Activated CD4-positive, alpha-beta T cell treated with anti-CD3 and anti-CD28 coated beads, Interleukin-2, amount 10 ng/mL, durations not matched to agents 24 days and 14 days (primary cell): ENCODE results near the gene EXOSC10. TPM values are rescaled to one million over a fixed set of nuclear protein-coding genes. Genes with fewer than 3 reads are reported as not detected.
A peak's percentile ranks its signal among the peaks of the same experiment; 100 is the strongest.
"Not testable (repeated sequence)": the region's sequence is repeated elsewhere in the genome, so short reads cannot be mapped to it uniquely, and the experiment has no call there.

ENCODE experiments used
- DNase-seq: peaks from one replicate; pipeline ENCODE4 v3.0.0; 2022
- H3K27ac Mint-ChIP-seq: one replicate; pipeline ENCODE4 v1.8.0; 2022; ENCODE audit warnings: mild to moderate bottlenecking, mixed read lengths
- H3K27me3 Mint-ChIP-seq: one replicate; pipeline ENCODE4 v1.8.0; 2022; ENCODE audit warnings: mixed read lengths
- H3K36me3 Mint-ChIP-seq: one replicate; pipeline ENCODE4 v1.8.0; 2022; ENCODE audit warnings: low read depth, mild to moderate bottlenecking, mixed read lengths
- H3K4me1 Mint-ChIP-seq: one replicate; pipeline ENCODE4 v1.8.0; 2021; ENCODE audit warnings: mixed read lengths
- H3K4me3 Mint-ChIP-seq: one replicate; pipeline ENCODE4 v1.8.0; 2022; ENCODE audit warnings: mild to moderate bottlenecking, moderate library complexity, mixed read lengths
- H3K9me3 Mint-ChIP-seq: one replicate; pipeline ENCODE4 v1.8.0; 2021; ENCODE audit warnings: mixed read lengths
- intact Hi-C: fragments of 100-400 bp; cut with micrococcal nuclease; formaldehyde crosslinking; loops from one replicate; pipeline ENCODE4 v1.15.1; 2023
- total RNA-seq: library from RNA; stranded (reverse); gene quantifications from 2 replicates; pipeline ENCODE4 v1.2.3, GENCODE V29; 2022

EXOSC10 gene
- total RNA-seq, 1 donor from 2014 or later: 93.0 TPM

- DNase-seq: no peak
- H3K36me3 Mint-ChIP-seq: no peaks in the 10 kb centered on the region
- no peaks in the 10 kb centered on the region for H3K9me3 Mint-ChIP-seq
- H3K27ac Mint-ChIP-seq: no peak overlapping the region
- no peak overlapping the region for H3K4me3 Mint-ChIP-seq
- intact Hi-C loops: loop anchor here (10.0 kb wide), 1 partner anchor 55 kb away; the partner anchor contains the start of gene EXOSC10
- H3K4me1 Mint-ChIP-seq: peaks cover 7% of the 10 kb centered on the region
- H3K27me3 Mint-ChIP-seq: no peaks in the 10 kb centered on the region
Measured at GRCh38 chr1:11039351-11040104, 60.1 kb downstream of the EXOSC10 start.

GRCh38 chr1:11037740-11038182, 61.9 kb downstream of the EXOSC10 start:
- H3K4me3 Mint-ChIP-seq: no peak overlapping the region
- peak; percentile 96 for DNase-seq
- intact Hi-C loops: loop anchor here (1.0 to 10.0 kb wide), 3 partner anchors 23 to 608 kb away; partner anchors contain the start of genes EXOSC10 and SRM
- H3K27ac Mint-ChIP-seq: no peak overlapping the region
- H3K27me3 Mint-ChIP-seq: no peaks in the 10 kb centered on the region
- H3K9me3 Mint-ChIP-seq: no peaks in the 10 kb centered on the region
- H3K36me3 Mint-ChIP-seq: no peaks in the 10 kb centered on the region
- H3K4me1 Mint-ChIP-seq: peaks cover 7% of the 10 kb centered on the region

GRCh38 chr1:11037019-11037739, 62.5 kb downstream of the EXOSC10 start:
- not testable (repeated sequence) for H3K4me1 Mint-ChIP-seq, H3K9me3 Mint-ChIP-seq, H3K27me3 Mint-ChIP-seq, H3K36me3 Mint-ChIP-seq, H3K4me3 Mint-ChIP-seq, H3K27ac Mint-ChIP-seq, DNase-seq
- intact Hi-C loops: loop anchor here (1.0 to 10.0 kb wide), 3 partner anchors 24 to 608 kb away; partner anchors contain the start of genes EXOSC10 and SRM

- Mint-ChIP-seq H3K27me3 (no peaks in the 10 kb centered on the region), H3K4me3 (no peak overlapping the region), H3K4me1 (no peaks in the 10 kb centered on the region), H3K36me3 (peaks cover 15% of the 10 kb centered on the region), H3K9me3 (no peaks in the 10 kb centered on the region), H3K27ac (no peak overlapping the region)
- intact Hi-C loops: loop anchor here (10.0 kb wide), 1 partner anchor 63 kb away; the partner anchor contains the start of gene EXOSC10
- DNase-seq: no peak
Measured at GRCh38 chr1:11031624-11032262, 67.9 kb downstream of the EXOSC10 start.

GRCh38 chr1:11030865-11031264, 68.8 kb downstream of the EXOSC10 start:
- intact Hi-C loops: loop anchor here (10.0 kb wide), 1 partner anchor 64 kb away; the partner anchor contains the start of gene EXOSC10
- Mint-ChIP-seq H3K4me1 (no peaks in the 10 kb centered on the region), H3K4me3 (no peak overlapping the region), H3K27me3 (no peaks in the 10 kb centered on the region), H3K9me3 (no peaks in the 10 kb centered on the region), H3K36me3 (peaks cover 19% of the 10 kb centered on the region), H3K27ac (no peak overlapping the region)
- DNase-seq: no peak

GRCh38 chr1:11028018-11028417, 71.7 kb downstream of the EXOSC10 start:
- Mint-ChIP-seq H3K27ac (no peak overlapping the region), H3K4me1 (peaks cover 5% of the 10 kb centered on the region), H3K27me3 (no peaks in the 10 kb centered on the region), H3K36me3 (peaks cover 41% of the 10 kb centered on the region), H3K9me3 (no peaks in the 10 kb centered on the region), H3K4me3 (no peak overlapping the region)
- intact Hi-C loops: no loop called here
- DNase-seq: no peak

GRCh38 chr1:11027316-11027715, 72.4 kb downstream of the EXOSC10 start:
- H3K27me3 Mint-ChIP-seq: no peaks in the 10 kb centered on the region
- no peaks in the 10 kb centered on the region for H3K9me3 Mint-ChIP-seq
- no peak overlapping the region for H3K27ac Mint-ChIP-seq
- H3K4me3 Mint-ChIP-seq: no peak overlapping the region
- peaks cover 46% of the 10 kb centered on the region for H3K36me3 Mint-ChIP-seq
- intact Hi-C loops: no loop called here
- no peak for DNase-seq
- H3K4me1 Mint-ChIP-seq: peaks cover 7% of the 10 kb centered on the region

- intact Hi-C loops: no loop called here
- H3K27me3 Mint-ChIP-seq: no peaks in the 10 kb centered on the region
- no peak overlapping the region for H3K4me3 Mint-ChIP-seq
- H3K36me3 Mint-ChIP-seq: peaks cover 50% of the 10 kb centered on the region
- H3K4me1 Mint-ChIP-seq: peaks cover 9% of the 10 kb centered on the region
- peak overlapping the region; percentile 9 for H3K27ac Mint-ChIP-seq
- no peak for DNase-seq
- H3K9me3 Mint-ChIP-seq: no peaks in the 10 kb centered on the region
Measured at GRCh38 chr1:11026903-11027302, 72.8 kb downstream of the EXOSC10 start.

- Mint-ChIP-seq H3K36me3 (peaks cover 59% of the 10 kb centered on the region), H3K4me3 (no peak overlapping the region), H3K27me3 (no peaks in the 10 kb centered on the region), H3K4me1 (peaks cover 9% of the 10 kb centered on the region), H3K27ac (no peak overlapping the region), H3K9me3 (no peaks in the 10 kb centered on the region)
- DNase-seq: no peak
- intact Hi-C loops: no loop called here
Measured at GRCh38 chr1:11026052-11026451, 73.6 kb downstream of the EXOSC10 start.

- Mint-ChIP-seq H3K36me3 (peaks cover 61% of the 10 kb centered on the region), H3K4me3 (no peak overlapping the region), H3K4me1 (peaks cover 9% of the 10 kb centered on the region), H3K27ac (peak overlapping the region; percentile 41), H3K9me3 (no peaks in the 10 kb centered on the region), H3K27me3 (no peaks in the 10 kb centered on the region)
- intact Hi-C loops: no loop called here
- DNase-seq: no peak
Measured at GRCh38 chr1:11025618-11026017, 74.1 kb downstream of the EXOSC10 start.

GRCh38 chr1:11024874-11025203, 74.8 kb downstream of the EXOSC10 start:
- peaks cover 9% of the 10 kb centered on the region for H3K4me1 Mint-ChIP-seq
- intact Hi-C loops: no loop called here
- H3K27ac Mint-ChIP-seq: no peak overlapping the region
- H3K9me3 Mint-ChIP-seq: no peaks in the 10 kb centered on the region
- peaks cover 62% of the 10 kb centered on the region for H3K36me3 Mint-ChIP-seq
- no peaks in the 10 kb centered on the region for H3K27me3 Mint-ChIP-seq
- no peak overlapping the region for H3K4me3 Mint-ChIP-seq
- DNase-seq: no peak

GRCh38 chr1:11024154-11024873, 75.4 kb downstream of the EXOSC10 start:
- intact Hi-C loops: no loop called here
- Mint-ChIP-seq H3K27me3 (no peaks in the 10 kb centered on the region), H3K4me3 (no peak overlapping the region), H3K27ac (no peak overlapping the region), H3K9me3 (no peaks in the 10 kb centered on the region), H3K4me1 (peaks cover 9% of the 10 kb centered on the region), H3K36me3 (peaks cover 67% of the 10 kb centered on the region)
- DNase-seq: no peak

- H3K4me3 Mint-ChIP-seq: no peak overlapping the region
- H3K27ac Mint-ChIP-seq: no peak overlapping the region
- intact Hi-C loops: no loop called here
- H3K36me3 Mint-ChIP-seq: peaks cover 76% of the 10 kb centered on the region
- H3K4me1 Mint-ChIP-seq: peaks cover 9% of the 10 kb centered on the region
- H3K27me3 Mint-ChIP-seq: no peaks in the 10 kb centered on the region
- no peak for DNase-seq
- H3K9me3 Mint-ChIP-seq: no peaks in the 10 kb centered on the region
Measured at GRCh38 chr1:11023201-11023600, 76.5 kb downstream of the EXOSC10 start.
